Endothelial cell of umbilical vein (primary cell): ENCODE data around the gene PIK3CB. TPM values are rescaled to one million over a fixed set of nuclear protein-coding genes. Genes with fewer than 3 reads are reported as not detected.

ENCODE experiments used
- BruUV-seq: library from RNA; stranded (reverse); fragments of 400-500 nt; replicated peaks from 2 replicates; lab custom pipeline; 2021; lab: Mats Ljungman, UMichigan
- CTCF ChIA-PET: fragments of 300-600, 350-600 bp; sonication (Branson Sonifier 250); formaldehyde crosslinking; loops from one replicate; lab custom pipeline; 2021; ENCODE audit warnings: antibody characterized with exemption, inconsistent platforms; lab: Charles Lee
- POLR2A ChIA-PET: fragments of 300-600, 350-600 bp; sonication (Branson Sonifier 250); formaldehyde crosslinking; loops from one replicate; lab custom pipeline; 2021; ENCODE audit warnings: antibody characterized with exemption, inconsistent platforms; lab: Charles Lee
- DNase-seq: peaks from one replicate; pipeline ENCODE4 v3.0.0-alpha.2; 2011; ENCODE audit warnings: low read depth, low spot score
- FAIRE-seq: peaks from 2 replicates; lab custom pipeline; 2011; peaks lifted over from hg19 to GRCh38; lab: Jason Lieb, UNC
- H2AFZ ChIP-seq: 2 replicates; pipeline ENCODE4 v1.6.0; 2012; ENCODE audit warnings: low read depth, low read length, control low read depth, inconsistent platforms
- H3K27ac ChIP-seq: 2 replicates; pipeline ENCODE4 v1.5.1; 2011; ENCODE audit warnings: low read depth, mild to moderate bottlenecking, control low read depth, low read length, moderate library complexity; ENCODE audit not compliant: insufficient read depth
- H3K27me3 ChIP-seq, 2 experiments: 2 replicates each; pipeline versions ENCODE4 v1.6.0 to v1.6.1; 2011; ENCODE audit warnings: low read length in 2 of 2, mixed read lengths in 1 of 2; ENCODE audit not compliant: control insufficient read depth in 2 of 2, insufficient read depth in 2 of 2
- H3K36me3 ChIP-seq, 2 experiments: 2 replicates in 1 of 2; 3 replicates in 1 of 2; pipeline ENCODE4 v1.5.1; 2011; ENCODE audit warnings: low read length in 2 of 2, mild to moderate bottlenecking in 1 of 2, moderate library complexity in 1 of 2; ENCODE audit not compliant: control insufficient read depth in 2 of 2, insufficient read depth in 2 of 2; ENCODE audit errors: extremely low read depth in 1 of 2
- H3K4me1 ChIP-seq: 3 replicates; pipeline ENCODE4 v1.5.1; 2011; ENCODE audit warnings: mild to moderate bottlenecking, low read length; ENCODE audit not compliant: control insufficient read depth, insufficient read depth; ENCODE audit errors: extremely low read depth
- H3K4me2 ChIP-seq: 2 replicates; pipeline ENCODE4 v1.6.1; 2011; ENCODE audit warnings: low read length, control low read depth, mixed read lengths; ENCODE audit not compliant: insufficient read depth
- H3K4me3 ChIP-seq, 3 experiments: fragments of 200-600 bp in 1 of 3; sonication (generic), shearing (Covaris generic) in 1 of 3; replicated peaks in 1 of 3; 2 replicates each; pipeline ENCODE4 v1.5.1; 2011 to 2016; ENCODE audit warnings: control low read depth in 3 of 3, low read length in 3 of 3, mild to moderate bottlenecking in 2 of 3, inconsistent platforms in 1 of 3, low read depth in 1 of 3, moderate library complexity in 1 of 3; ENCODE audit not compliant: insufficient read depth in 1 of 3
- H3K79me2 ChIP-seq: 2 replicates; pipeline ENCODE4 v1.6.0; 2012; ENCODE audit warnings: low read length, inconsistent platforms; ENCODE audit not compliant: control insufficient read depth, insufficient read depth
- H3K9ac ChIP-seq: replicated peaks from 2 replicates; pipeline ENCODE3; 2011; ENCODE audit warnings: low read length, control low read depth; ENCODE audit not compliant: insufficient read depth; ENCODE audit errors: extremely low read depth
- H3K9me1 ChIP-seq: replicated peaks from 3 replicates; pipeline ENCODE4 v1.6.0; 2011; ENCODE audit warnings: mild to moderate bottlenecking, low read length; ENCODE audit not compliant: control insufficient read depth, insufficient read depth; ENCODE audit errors: extremely low read depth
- H3K9me3 ChIP-seq: replicated peaks from 2 replicates; pipeline ENCODE4 v1.5.1; 2012; ENCODE audit warnings: low read length, inconsistent platforms; ENCODE audit not compliant: control insufficient read depth, insufficient read depth
- H4K20me1 ChIP-seq: replicated peaks from 2 replicates; pipeline ENCODE3; 2011; ENCODE audit warnings: mild to moderate bottlenecking, low read length; ENCODE audit not compliant: control insufficient read depth, insufficient read depth; ENCODE audit errors: extremely low read depth
- FOS ChIP-seq: IDR thresholded peaks from 2 replicates; pipeline ENCODE4 v1.6.1; 2011; ENCODE audit warnings: mild to moderate bottlenecking, low read length, moderate library complexity, borderline replicate concordance; ENCODE audit not compliant: insufficient read depth
- GATA2 ChIP-seq: IDR thresholded peaks from 2 replicates; pipeline ENCODE4 v1.7.0; 2011; ENCODE audit warnings: low read depth, mild to moderate bottlenecking, moderate library complexity, mixed read lengths, low read length; ENCODE audit not compliant: insufficient read length, insufficient read depth
- POLR2AphosphoS5 ChIP-seq: IDR thresholded peaks from 2 replicates; pipeline ENCODE4 v1.6.1; 2012; ENCODE audit warnings: low read depth, mild to moderate bottlenecking, control low read depth, low read length, moderate library complexity; ENCODE audit not compliant: insufficient read depth
- dilution Hi-C: fragments of 300-500 bp; cut with MboI; formaldehyde crosslinking; loops from one replicate; pipeline ENCODE4 v1.15.0; 2019; ENCODE audit warnings: low sequenced_read_pairs; ENCODE audit not compliant: extremely low pct_ligation_motif_present
- intact Hi-C: fragments of 100-400 bp; cut with micrococcal nuclease; formaldehyde crosslinking; loops from one replicate; pipeline ENCODE4 v1.10.0; 2022
- polyA plus RNA-seq, 4 experiments: library from polyadenylated mRNA; depleted of rRNA in 3 of 4; stranded (reverse) in 3 of 4; unstranded in 1 of 4; fragments of >200 nt; gene quantifications; 2 replicates each; pipeline versions ENCODE4 v1.2.1 to v1.2.3, GENCODE V29; 2011 to 2012; ENCODE audit warnings: missing spikeins in 1 of 4
- total RNA-seq: library from RNA; stranded (reverse); gene quantifications from 2 replicates; pipeline ENCODE4 v1.2.3, GENCODE V29; 2021
- TF ChIP-seq, protein P1 (sequence below), 2 donors: IDR thresholded peaks; 1 replicate in 1 of 2; 2 replicates in 1 of 2; pipeline ENCODE4 v1.5.1; 2011; ENCODE audit warnings: low read length in 2 of 2, mild to moderate bottlenecking in 2 of 2, moderate library complexity in 2 of 2, control low read depth in 1 of 2, inconsistent platforms in 1 of 2, low read depth in 1 of 2; ENCODE audit not compliant: insufficient read depth in 1 of 2; ENCODE audit errors: extremely low read depth in 1 of 2

The PIK3CB gene
- total and polyA plus RNA-seq, 2 donors (not counting 3 experiments of a cell fraction or from before 2014, with no cell fraction given) = 9.0 to 29.8 TPM

DNA sequence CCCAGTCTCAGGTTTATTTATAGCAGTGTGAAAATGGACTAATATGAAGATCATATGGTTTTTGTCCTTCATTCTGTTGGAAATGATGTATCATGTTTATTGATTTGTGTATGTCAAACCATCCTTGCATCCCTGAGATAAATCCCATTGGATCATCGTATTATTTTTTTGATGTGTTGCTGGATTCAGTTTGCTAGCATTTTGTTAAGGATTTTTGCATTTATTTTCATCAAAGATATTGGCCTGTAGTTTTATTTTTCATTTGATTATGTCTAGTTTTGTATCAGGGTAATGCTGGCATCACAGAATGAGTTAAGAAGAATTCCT, 191.8 kb downstream of the PIK3CB start:
- H3K9ac ChIP-seq = no peak overlapping the region

DNA sequence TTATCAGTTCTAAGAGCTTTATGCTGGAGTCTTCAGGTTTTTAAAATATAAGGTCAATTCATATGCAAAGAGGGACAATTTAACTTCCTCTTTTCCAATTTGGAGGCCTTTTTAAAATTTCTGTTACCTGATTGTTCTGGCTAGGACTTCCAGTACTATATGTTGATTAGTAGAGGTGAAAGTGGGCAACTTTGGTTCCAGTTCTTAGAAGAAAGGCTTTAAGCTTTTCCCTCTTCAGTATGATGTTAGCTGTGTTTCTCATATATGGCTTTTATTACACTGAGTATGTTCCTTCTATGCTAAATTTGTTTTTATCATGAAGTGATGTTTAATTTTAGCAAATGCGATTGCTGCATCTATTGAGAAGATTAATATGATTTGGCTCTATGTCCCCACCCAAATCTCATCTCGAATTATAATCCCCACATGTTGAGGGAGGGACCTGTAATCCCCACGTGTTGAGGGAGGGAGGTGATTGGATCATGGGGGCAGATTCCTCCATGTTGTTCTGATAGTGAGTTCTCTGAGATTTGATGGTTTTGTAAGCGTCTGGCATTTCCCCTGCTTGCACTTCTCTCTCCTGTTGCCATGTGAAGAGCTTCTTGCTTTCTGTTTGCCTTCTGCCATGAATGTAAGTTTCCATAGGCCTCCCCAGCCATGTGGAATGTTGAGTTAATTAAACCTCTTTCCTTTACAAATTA, 192.4 kb downstream of the PIK3CB start:
- Histone ChIP-seq H3K4me3 (no peak overlapping the region), H3K9ac (no peak overlapping the region), H3K9me3 (no peaks in the 10 kb centered on the region), H3K36me3 (no peaks in the 10 kb centered on the region), H3K4me1 (no peaks in the 10 kb centered on the region), H3K27ac (no peak overlapping the region), H3K4me2 (no peak overlapping the region), H4K20me1 (no peaks in the 10 kb centered on the region), H3K79me2 (no peaks in the 10 kb centered on the region), H3K27me3 (no peaks in the 10 kb centered on the region), H2AFZ (no peak overlapping the region), H3K9me1 (no peaks in the 10 kb centered on the region)
- ChIA-PET POLR2A (no interaction called here), CTCF (no interaction called here)
- intact Hi-C loops = no loop called here
- TF ChIP-seq POLR2AphosphoS5 = no peak
- TF ChIP-seq GATA2 = no peak
- TF ChIP-seq, protein P1, sequence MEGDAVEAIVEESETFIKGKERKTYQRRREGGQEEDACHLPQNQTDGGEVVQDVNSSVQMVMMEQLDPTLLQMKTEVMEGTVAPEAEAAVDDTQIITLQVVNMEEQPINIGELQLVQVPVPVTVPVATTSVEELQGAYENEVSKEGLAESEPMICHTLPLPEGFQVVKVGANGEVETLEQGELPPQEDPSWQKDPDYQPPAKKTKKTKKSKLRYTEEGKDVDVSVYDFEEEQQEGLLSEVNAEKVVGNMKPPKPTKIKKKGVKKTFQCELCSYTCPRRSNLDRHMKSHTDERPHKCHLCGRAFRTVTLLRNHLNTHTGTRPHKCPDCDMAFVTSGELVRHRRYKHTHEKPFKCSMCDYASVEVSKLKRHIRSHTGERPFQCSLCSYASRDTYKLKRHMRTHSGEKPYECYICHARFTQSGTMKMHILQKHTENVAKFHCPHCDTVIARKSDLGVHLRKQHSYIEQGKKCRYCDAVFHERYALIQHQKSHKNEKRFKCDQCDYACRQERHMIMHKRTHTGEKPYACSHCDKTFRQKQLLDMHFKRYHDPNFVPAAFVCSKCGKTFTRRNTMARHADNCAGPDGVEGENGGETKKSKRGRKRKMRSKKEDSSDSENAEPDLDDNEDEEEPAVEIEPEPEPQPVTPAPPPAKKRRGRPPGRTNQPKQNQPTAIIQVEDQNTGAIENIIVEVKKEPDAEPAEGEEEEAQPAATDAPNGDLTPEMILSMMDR (IDR thresholded peaks at IDR 0.05; ENCODE audit: extremely low read depth in 1 of 2, insufficient read depth in 1 of 2, low read depth in 1 of 2, low read length in 2 of 2) = no peak
- TF ChIP-seq FOS = no peak
- no peak for FAIRE-seq
- DNase-seq = no peak
- no TSS peak for BruUV-seq
- dilution Hi-C loops = no loop called here

More for the DNA sequence above, 191.8 kb downstream of the PIK3CB start:
- no peak for FAIRE-seq
- Histone ChIP-seq H3K27ac (no peak overlapping the region), H2AFZ (no peak overlapping the region), H3K9me1 (no peaks in the 10 kb centered on the region), H3K4me2 (no peak overlapping the region), H3K4me3 (no peak overlapping the region), H3K36me3 (no peaks in the 10 kb centered on the region), H3K79me2 (no peaks in the 10 kb centered on the region), H3K27me3 (no peaks in the 10 kb centered on the region), H3K9me3 (no peaks in the 10 kb centered on the region), H3K4me1 (no peaks in the 10 kb centered on the region), H4K20me1 (no peaks in the 10 kb centered on the region)
- no TSS peak for BruUV-seq
- intact Hi-C loops = no loop called here
- DNase-seq = no peak
- ChIA-PET POLR2A (no interaction called here), CTCF (no interaction called here)
- dilution Hi-C loops = no loop called here
- no peak for TF ChIP-seq POLR2AphosphoS5
